NCI-H1930 (cell line): Measurements from ENCODE around the gene MAP2K5.

Source experiments
- DNase-seq, 2 experiments: peaks; one replicate each; lab custom pipeline; 2025; lab: John Stamatoyannopoulos, UW

MAP2K5 gene

DNA sequence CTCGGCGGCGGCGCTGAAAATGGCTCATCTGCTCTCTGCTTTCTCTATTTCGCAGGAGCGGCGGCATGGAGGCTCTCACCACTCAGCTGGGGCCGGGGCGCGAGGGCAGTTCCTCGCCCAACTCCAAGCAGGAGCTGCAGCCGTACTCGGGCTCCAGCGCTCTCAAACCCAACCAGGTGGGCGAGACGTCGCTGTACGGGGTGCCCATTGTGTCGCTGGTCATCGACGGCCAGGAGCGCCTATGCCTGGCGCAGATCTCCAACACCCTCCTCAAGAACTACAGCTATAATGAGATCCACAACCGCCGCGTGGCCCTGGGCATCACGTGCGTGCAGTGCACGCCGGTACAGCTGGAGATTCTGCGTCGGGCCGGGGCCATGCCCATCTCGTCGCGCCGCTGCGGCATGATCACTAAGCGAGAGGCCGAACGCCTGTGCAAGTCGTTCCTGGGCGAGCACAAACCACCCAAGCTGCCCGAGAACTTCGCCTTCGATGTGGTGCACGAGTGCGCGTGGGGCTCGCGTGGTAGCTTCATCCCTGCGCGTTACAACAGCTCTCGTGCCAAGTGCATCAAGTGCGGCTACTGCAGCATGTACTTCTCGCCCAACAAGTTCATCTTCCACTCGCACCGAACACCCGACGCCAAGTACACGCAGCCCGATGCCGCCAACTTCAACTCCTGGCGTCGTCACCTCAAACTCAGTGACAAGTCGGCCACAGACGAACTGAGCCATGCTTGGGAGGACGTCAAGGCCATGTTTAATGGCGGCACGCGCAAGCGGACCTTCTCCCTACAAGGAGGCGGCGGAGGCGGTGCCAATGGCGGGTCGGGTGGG, 283.6 kb downstream of the MAP2K5 start:
- no peak for DNase-seq

DNA sequence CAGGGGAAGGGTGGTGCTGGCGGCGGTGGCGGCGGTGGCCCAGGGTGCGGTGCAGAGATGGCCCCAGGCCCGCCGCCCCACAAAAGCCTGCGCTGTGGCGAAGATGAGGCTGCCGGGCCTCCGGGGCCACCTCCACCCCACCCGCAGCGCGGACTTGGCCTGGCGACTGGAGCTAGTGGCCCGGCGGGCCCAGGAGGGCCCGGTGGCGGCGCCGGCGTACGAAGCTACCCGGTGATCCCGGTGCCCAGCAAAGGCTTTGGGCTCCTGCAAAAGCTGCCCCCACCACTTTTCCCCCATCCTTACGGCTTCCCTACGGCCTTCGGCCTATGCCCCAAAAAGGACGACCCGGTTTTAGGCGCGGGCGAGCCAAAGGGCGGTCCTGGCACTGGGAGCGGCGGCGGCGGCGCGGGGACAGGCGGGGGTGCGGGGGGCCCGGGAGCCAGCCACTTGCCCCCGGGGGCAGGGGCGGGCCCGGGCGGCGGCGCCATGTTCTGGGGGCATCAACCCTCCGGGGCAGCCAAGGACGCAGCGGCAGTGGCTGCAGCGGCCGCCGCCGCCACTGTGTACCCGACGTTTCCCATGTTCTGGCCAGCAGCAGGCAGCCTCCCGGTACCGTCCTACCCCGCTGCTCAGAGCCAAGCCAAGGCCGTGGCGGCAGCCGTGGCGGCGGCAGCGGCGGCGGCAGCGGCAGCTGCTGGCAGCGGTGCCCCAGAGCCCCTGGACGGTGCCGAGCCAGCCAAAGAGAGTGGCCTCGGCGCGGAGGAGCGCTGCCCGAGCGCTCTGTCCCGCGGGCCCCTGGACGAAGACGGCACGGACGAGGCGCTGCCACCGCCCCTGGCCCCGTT, 284.4 kb downstream of the MAP2K5 start:
- DNase-seq: no peak

GRCh38 chr15:67827562-67828277, 285.2 kb downstream of the MAP2K5 start:
- DNase-seq: no peak

- no peak for DNase-seq
These were observed 285.9 kb downstream of the MAP2K5 start for GRCh38 chr15:67828278-67828968.

GRCh38 chr15:67828969-67829646, 286.6 kb downstream of the MAP2K5 start:
- DNase-seq: no peak

- DNase-seq: no peak
These were observed 287.4 kb downstream of the MAP2K5 start for GRCh38 chr15:67829647-67830504.

DNA sequence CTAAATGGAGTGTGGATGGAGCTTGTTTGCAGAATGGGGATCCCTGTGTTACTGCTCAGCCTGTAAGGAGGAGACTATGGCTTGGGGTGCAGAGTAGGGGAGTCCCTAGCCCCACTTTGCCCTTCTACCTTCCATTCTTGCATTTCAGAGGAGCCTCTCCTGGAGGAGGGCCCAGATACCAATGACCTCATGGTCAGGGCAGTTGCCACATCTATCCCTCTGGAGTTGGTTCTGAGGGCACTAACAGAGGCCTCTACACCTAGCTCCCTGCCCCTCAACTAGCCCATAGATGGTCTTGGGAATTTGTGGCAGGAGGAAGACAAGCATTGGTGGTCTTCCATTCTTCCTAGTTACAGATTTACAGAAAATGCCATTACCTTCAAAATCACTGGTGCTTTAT, 288.9 kb downstream of the MAP2K5 start:
- DNase-seq: no peak

DNA sequence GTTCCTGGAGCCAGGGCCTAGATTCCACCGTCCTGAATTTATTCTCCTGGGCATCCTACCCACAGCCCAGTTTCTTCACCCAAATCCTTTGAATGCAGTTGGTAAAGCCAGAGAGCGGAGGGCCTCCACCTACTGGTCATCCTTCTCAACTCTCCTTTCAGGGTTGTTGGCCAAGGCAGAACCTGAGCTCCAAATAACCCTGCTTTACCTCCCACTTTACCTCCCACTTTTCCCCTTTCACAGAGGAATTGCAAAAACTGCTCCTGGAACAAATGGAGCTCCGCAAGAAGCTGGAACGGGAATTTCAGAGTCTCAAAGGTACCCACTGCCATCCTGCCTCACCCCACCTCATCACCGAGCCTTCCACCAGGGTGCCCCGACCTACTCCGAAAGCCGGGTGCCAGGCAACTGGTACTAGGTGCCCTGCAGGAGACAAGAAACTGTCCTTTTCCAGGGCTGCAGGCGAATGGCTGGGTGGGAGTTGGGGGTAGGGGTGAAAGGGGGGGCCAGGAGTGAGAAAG, 289.6 kb downstream of the MAP2K5 start:
- DNase-seq: peak in 1 of 2 experiments; percentile 17

- DNase-seq: no peak
These were observed 290.6 kb downstream of the MAP2K5 start for GRCh38 chr15:67832897-67833709.

DNA sequence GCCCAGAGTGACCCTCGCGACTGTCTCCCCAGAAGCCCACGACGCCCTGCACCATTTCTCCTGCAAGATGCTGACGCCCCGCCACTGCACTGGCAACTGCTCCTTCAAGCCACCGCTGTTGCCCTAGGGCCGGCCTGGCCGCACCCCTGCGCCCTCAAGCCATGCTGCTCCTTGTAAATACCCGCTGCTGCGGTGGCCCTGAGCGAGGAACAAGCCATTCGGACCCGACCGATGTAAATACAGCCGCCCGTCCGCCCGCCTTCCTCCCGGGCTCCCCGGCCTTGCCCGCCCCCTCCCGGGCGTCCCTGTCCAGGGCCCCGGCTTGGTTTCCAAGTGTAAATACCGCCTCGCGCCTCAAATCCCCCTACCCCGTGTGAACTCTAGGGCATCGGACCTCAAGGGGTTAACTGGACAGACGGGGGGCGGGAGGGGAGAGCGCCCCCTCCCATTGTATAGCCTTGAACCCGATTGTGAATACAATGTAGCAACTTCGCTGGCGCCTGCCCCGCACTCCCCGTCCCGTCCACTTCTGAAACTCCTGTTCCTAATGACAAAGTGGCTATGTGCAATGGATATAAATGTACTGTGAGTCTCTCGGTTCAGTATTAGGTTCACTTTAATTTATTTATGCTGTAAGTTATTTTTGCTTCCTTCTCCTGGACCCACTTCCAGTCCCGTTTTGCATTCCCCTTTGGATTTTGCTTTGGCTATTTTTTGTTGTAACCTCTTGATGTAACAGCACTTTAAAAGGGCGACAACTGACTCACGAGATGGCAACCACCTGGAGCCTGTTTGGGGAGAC, 291.4 kb downstream of the MAP2K5 start:
- DNase-seq: no peak

GRCh38 chr15:67834581-67835296, 292.2 kb downstream of the MAP2K5 start:
- DNase-seq: no peak

DNA sequence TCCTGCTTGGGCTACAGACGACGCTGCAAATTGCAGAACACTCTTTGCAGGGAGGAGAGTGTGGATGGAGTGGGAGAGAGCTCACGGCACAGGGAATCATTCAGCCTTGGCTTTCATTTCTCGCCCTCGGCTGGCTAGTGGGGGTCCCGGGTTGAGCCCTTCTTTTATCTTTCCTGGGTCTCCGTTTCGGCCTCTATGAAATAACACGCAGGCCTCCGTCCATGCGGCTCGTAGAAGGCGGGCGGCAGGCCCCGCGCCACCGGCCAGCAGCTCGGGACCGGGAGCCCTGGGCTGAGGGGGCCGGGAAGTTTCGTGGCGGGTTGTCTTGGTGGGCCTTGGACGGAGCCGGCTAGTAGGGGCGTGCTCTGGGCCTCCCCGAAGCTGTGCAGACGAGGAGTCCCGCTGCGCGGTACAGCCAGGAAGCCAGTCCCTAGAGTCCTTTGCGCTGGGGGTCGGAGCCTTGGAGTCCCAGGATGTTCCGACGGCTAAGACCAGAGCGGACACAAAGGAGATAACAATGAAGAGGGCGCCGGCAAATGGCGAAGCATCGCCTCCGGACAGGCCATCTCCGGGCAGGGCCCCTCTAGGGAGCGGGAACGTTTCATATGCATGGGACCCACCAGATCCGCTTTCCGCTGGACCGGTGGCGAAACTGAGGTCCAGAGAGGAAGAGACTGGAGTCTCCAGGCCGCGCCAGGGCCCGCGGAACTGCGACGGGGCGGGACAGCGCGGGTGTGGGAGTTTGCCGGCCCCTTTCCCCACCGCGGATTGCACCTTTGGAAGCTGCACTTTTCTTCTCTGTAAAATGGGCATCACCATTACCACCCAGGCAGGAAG, 293.0 kb downstream of the MAP2K5 start:
- DNase-seq: no peak

DNA sequence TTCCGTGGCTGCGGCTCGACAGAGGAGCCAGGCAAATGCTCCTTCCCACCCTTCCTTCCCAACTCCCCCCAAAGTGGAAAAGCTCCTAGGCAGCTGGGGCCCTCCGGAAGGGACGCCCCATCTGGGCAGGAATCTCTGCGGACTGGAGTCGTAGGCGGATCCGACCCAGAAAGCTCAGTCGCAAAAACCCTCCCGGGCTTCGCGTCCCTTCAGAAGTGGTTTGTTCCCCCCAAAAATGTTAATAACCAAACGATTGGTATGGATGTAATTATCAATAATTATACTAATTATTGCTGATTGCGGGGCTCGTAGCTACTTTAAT, 293.6 kb downstream of the MAP2K5 start:
- DNase-seq: no peak

- no peak for DNase-seq
These were observed 294.0 kb downstream of the MAP2K5 start for GRCh38 chr15:67836477-67836876.

GRCh38 chr15:67836955-67837354, 294.5 kb downstream of the MAP2K5 start:
- no peak for DNase-seq

DNA sequence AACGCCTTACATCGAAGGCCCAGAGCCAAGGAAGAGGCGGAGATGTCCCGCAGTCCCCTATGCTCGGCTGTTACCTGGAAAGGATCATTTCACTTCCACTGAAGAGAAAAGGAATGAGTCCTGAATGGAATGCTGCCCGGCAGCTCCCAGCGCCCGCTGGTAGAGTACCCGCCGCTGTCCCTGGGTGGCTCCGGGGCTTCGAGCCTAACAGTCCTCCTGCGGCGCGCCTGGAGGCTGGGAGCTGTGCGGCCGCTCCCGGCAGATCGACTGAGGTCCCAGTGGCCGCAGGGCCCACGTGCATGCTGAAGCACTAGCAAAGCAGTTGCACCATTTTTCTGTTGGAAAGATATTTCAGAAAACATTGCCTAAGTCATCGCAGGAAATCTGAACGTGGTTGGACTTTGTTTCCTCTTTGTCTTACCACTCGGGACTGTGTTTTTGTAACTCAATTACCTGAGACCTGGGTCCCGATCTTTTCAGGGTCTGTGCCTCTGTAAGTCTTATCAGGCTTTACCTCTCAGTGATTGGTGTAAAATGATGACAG, 296.4 kb downstream of the MAP2K5 start:
- DNase-seq: no peak

GRCh38 chr15:67839499-67839928, 297.0 kb downstream of the MAP2K5 start:
- peak in 1 of 2 experiments; percentile 36 for DNase-seq
